NCI-H2196 treated with DMSO at 0.1 percent for 48 hours (cell line): ENCODE data around the gene CCSER2.

Source experiments
- DNase-seq: peaks from one replicate; lab custom pipeline; 2025; ENCODE audit not compliant: unreplicated experiment; lab: John Stamatoyannopoulos, UW

The CCSER2 gene

GRCh38 chr10:84542522-84543490 lies 214.4 kb downstream of the CCSER2 start:
- no peak for DNase-seq

DNA sequence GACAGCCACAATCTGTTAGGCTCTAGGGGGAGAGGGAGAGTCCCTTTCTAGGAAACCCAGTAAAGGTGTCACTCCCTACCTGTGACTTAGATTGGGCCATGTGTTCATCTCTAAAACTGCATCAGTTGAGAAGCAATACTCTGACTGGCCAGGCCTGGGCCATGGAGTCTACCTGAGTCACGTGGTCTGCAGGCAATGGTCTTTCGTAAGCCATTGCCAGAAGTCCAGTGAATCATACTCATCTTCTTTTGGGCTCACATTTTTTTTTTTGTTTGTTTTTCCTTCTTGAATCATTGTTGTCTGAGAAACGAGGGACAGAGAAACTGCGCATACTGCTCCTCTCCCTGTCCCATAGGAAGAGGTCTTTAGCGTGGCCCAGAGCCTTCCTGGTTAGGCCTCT lies 215.6 kb downstream of the CCSER2 start:
- DNase-seq, result no peak

GRCh38 chr10:84545651-84546050 lies 217.3 kb downstream of the CCSER2 start:
- DNase-seq, result no peak

DNA sequence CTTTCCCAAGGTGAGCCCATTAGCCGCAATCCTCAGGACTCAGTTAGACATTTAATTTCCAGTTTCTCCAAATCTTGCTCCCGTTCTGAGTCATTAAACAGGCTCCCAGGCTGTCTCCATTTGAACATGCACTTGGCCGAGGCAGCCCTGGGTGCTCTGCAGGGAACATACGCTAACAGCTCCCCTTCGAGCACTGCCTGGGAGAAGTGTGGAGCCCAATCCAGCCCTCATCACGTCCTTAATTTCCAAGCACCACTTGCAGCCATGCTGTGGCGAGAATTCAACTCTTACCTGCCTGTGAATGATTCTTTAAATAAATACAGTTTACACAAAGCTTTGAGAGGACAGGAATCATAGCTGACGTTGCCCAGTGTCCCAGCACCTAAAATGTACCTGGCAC lies 218.2 kb downstream of the CCSER2 start:
- no peak for DNase-seq

DNA sequence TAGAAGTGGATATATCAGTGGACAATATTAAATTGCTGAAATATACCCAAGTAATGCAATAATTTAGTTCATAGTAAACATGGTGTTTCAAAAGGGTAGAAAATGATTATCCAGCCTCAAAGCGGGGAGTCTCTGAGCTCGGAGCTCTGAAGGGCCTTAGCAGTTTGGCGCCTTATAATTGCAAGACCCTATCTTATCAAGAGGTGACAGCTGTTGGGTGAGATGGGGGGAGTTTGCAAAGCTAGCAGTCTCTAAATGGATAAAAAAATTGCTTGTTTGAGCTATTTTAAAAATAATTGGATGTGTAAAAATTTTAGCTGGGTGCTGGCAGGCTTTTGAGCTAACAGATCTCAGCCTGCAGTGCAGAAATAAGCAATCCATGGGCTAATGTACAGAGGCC lies 219.2 kb downstream of the CCSER2 start:
- no peak for DNase-seq

DNA sequence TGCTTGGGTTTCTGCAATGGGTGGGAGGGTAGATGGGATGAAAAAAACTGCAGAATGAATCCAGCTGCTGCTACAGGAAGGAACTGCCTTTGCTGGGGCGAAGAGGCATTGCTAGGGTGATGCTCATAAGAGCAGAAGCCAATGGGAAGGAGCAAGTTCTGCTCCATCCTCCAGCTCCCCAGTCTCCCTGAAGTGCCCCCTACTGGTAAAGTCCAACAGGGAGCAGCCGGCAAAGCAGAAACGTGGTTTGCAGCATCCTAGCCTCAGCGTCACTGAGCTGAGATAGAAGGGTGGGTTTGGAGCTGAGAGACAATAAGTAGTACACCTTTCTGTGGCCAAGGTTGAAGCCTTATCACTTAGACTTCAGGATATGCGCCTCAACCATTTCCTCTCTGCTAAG lies 220.5 kb downstream of the CCSER2 start:
- DNase-seq, result no peak

GRCh38 chr10:84549368-84550165 lies 221.2 kb downstream of the CCSER2 start:
- no peak for DNase-seq

DNA sequence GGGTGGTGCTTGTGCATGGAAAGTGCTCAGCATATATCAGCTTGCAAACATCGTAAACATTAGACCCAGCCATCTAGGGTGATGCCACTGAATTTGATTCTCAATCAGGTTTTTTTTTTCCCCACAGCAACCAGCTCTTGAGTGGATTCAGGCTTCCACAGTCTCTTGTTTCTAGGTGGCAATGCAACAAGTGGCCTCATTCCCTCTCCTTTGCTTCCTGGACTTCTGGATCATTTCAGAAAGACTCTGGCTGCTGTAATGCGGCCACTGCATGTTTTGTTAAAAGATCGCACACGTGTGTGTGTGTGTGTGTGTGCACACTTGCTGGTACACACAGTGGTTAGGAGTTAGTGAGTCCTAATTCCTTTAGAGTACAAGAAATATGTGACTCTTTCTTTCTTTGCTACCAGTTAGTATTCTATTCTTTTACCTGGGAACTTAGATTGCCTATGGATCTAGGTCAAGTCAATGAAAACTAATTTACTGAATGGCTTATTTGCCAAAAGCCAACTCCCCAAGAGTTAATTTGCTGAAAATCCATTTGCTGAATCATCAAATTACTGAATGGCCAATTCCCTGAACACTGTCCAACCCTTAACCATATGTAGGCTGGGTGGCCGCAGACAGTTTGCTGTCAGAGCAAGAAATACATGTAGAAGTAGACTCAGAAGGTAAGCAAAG lies 222.5 kb downstream of the CCSER2 start:
- DNase-seq, result no peak

- no peak for DNase-seq
Observed at GRCh38 chr10:84551437-84552120, 223.2 kb downstream of the CCSER2 start.

- DNase-seq, result no peak
Observed at GRCh38 chr10:84552478-84552877, 224.1 kb downstream of the CCSER2 start.

GRCh38 chr10:84562592-84562991 lies 234.2 kb downstream of the CCSER2 start:
- no peak for DNase-seq

- no peak for DNase-seq
Observed at GRCh38 chr10:84563355-84563754, 235.0 kb downstream of the CCSER2 start.

DNA sequence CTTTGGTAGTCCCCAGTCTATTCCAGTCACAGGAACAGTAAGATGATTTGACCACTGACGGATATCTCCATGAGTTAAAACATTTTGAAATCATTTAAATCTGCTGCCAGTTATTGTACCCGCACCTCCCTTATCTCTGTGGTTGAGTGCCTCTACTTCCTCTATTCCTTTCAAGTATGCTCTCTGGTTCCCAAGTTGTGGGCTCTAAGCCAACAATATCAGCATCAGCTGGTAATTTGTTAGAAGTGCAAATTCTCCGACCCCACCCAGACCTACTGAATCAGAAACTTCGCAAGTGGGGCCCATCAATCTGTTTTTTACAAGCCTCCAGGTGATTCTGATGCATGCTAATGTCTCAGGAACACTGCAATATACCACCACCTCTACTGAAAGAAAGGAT lies 235.5 kb downstream of the CCSER2 start:
- DNase-seq, result no peak

DNA sequence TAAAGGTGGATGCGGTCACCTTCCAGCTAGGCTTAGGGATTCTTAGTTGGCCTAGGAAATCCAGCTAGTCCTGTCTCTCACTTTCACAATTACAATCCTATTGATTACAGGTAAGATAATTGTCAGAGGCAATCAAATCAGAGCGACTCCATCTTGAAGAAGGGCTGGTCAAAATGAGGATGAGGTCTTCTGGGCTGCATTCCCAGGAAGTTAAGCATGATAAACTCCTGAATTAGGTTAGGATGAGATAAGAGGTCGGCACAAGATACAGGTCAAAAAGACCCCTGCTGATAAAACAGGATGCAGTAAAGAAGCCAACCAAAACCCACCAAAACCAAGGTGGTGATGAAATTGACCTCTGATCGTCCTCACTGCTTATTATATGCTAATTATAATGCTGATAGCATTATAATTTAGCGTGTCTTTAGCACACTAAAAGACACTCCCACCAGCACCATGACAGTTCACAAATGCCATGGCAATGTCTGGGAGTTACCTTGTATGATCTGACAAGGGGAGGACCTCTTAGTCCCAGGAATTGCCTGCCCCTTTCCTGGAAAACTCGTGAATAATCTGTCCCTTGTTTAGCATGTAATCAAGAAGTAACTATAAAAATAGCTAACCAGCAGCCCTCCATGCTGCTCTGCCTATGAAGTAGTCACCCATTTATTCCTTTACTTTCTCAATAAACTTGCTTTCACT lies 237.6 kb downstream of the CCSER2 start:
- no peak for DNase-seq

DNA sequence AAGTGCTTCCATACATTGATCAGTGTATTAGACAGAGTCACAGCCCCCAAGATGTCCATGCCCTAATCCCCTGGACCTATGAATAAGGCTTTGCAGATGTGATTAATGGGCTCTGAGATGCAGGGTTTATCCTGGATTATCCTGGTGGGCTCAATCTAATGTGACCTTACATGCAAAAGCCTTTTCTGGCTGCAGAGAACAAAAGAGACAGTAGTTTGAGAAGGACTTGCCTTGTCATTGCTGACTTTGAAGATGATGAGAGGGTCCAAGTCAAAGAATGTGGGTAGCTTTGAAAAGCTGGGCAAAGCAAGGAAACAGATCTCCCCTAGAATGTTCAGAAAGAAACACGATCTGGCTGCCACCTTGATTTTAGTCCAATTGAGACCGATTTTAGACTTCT lies 238.7 kb downstream of the CCSER2 start:
- DNase-seq, result no peak
